Type B pancreatic cell (in vitro differentiated cells): ENCODE data around the gene DHX8. TPM values are rescaled to one million over a fixed set of nuclear protein-coding genes. Genes with fewer than 3 reads are reported as not detected.
"Not testable (repeated sequence)": the region's sequence is repeated elsewhere in the genome, so short reads cannot be mapped to it uniquely, and the experiment has no call there.

ENCODE experiments used
- DNase-seq: peaks from one replicate; pipeline ENCODE4 v3.0.0; 2021; ENCODE audit warnings: mixed read lengths; ENCODE audit not compliant: unreplicated experiment; ENCODE audit errors: extremely low spot score
- H3K27ac Mint-ChIP-seq: 2 replicates; pipeline ENCODE4 v1.8.0; 2021; ENCODE audit warnings: mild to moderate bottlenecking, mixed read lengths
- H3K27me3 Mint-ChIP-seq: 2 replicates; pipeline ENCODE4 v1.8.0; 2021; ENCODE audit warnings: mixed read lengths
- H3K36me3 Mint-ChIP-seq: 2 replicates; pipeline ENCODE4 v1.8.0; 2021; ENCODE audit warnings: mixed read lengths
- H3K4me1 Mint-ChIP-seq: one replicate; pipeline ENCODE4 v1.8.0; 2021; ENCODE audit warnings: mixed read lengths; ENCODE audit not compliant: unreplicated experiment
- H3K4me3 Mint-ChIP-seq: 2 replicates; pipeline ENCODE4 v1.8.0; 2021; ENCODE audit warnings: mild to moderate bottlenecking, mixed read lengths
- H3K9me3 Mint-ChIP-seq: 2 replicates; pipeline ENCODE4 v1.8.0; 2021; ENCODE audit warnings: mixed read lengths
- CTCF ChIP-seq: fragments of 200-600 bp; sonication (generic); conservative IDR thresholded peaks from 2 replicates; pipeline ENCODE4 v1.5.0; 2021; ENCODE audit warnings: antibody characterized with exemption, mild to moderate bottlenecking
- total RNA-seq: library from RNA; stranded (reverse); gene quantifications from 2 replicates; pipeline ENCODE4 v1.2.1, GENCODE V29; 2021; ENCODE audit warnings: low replicate concordance

DHX8 gene
- total RNA-seq, 1 donor from 2014 or later: 56.8 TPM

- Mint-ChIP-seq H3K4me1 (peaks cover 28% of the 10 kb centered on the region), H3K36me3 (no peaks in the 10 kb centered on the region), H3K4me3 (no peak overlapping the region), H3K27me3 (no peaks in the 10 kb centered on the region), H3K9me3 (no peaks in the 10 kb centered on the region), H3K27ac (no peak overlapping the region)
- TF ChIP-seq CTCF: no peak
- no peak for DNase-seq
Measured at GRCh38 chr17:43482103-43483012, 1.4 kb upstream of the DHX8 start.

GRCh38 chr17:43490621-43491020 lies 6.8 kb downstream of the DHX8 start:
- Mint-ChIP-seq H3K4me3 (no peak overlapping the region), H3K27me3 (no peaks in the 10 kb centered on the region), H3K27ac (no peak overlapping the region), H3K9me3 (no peaks in the 10 kb centered on the region), H3K36me3 (peaks cover 25% of the 10 kb centered on the region), H3K4me1 (no peaks in the 10 kb centered on the region)
- DNase-seq: no peak
- no peak for TF ChIP-seq CTCF

GRCh38 chr17:43509440-43509839 lies 25.7 kb downstream of the DHX8 start:
- H3K4me3 Mint-ChIP-seq, H3K4me1 Mint-ChIP-seq, H3K27ac Mint-ChIP-seq, H3K9me3 Mint-ChIP-seq, H3K27me3 Mint-ChIP-seq, DNase-seq: not testable (repeated sequence)
- H3K36me3 Mint-ChIP-seq: peaks cover 15% of the 10 kb centered on the region

- not testable (repeated sequence) for DNase-seq, H3K4me1 Mint-ChIP-seq, H3K27ac Mint-ChIP-seq, H3K4me3 Mint-ChIP-seq, H3K27me3 Mint-ChIP-seq, H3K9me3 Mint-ChIP-seq
- peaks cover 15% of the 10 kb centered on the region for H3K36me3 Mint-ChIP-seq
Measured at GRCh38 chr17:43511199-43511598, 27.4 kb downstream of the DHX8 start.

- Mint-ChIP-seq H3K9me3 (no peaks in the 10 kb centered on the region), H3K4me1 (peaks cover 3% of the 10 kb centered on the region), H3K4me3 (no peak overlapping the region), H3K36me3 (peaks cover 17% of the 10 kb centered on the region), H3K27me3 (no peaks in the 10 kb centered on the region), H3K27ac (no peak overlapping the region)
- TF ChIP-seq CTCF: no peak
- DNase-seq: no peak
Measured at GRCh38 chr17:43515656-43516055, 31.9 kb downstream of the DHX8 start.

GRCh38 chr17:43517161-43517560 lies 33.4 kb downstream of the DHX8 start:
- no peaks in the 10 kb centered on the region for H3K27me3 Mint-ChIP-seq
- H3K4me1 Mint-ChIP-seq: peaks cover 4% of the 10 kb centered on the region
- H3K36me3 Mint-ChIP-seq: peaks cover 22% of the 10 kb centered on the region
- no peak overlapping the region for H3K27ac Mint-ChIP-seq
- DNase-seq: no peak
- no peak overlapping the region for H3K4me3 Mint-ChIP-seq
- no peaks in the 10 kb centered on the region for H3K9me3 Mint-ChIP-seq
- TF ChIP-seq CTCF: no peak
